Brain microvascular endothelial cell (primary cell): ENCODE results near the gene LAMA5.

Experiments used
- DNase-seq: peaks from one replicate; pipeline ENCODE4 v3.0.0-alpha.2; 2020
- H3K27ac ChIP-seq: fragments of 250-450 bp; sonication (Bioruptor Pico); 2 replicates; pipeline ENCODE4 v1.5.1; 2020; ENCODE audit warnings: mild to moderate bottlenecking, moderate library complexity
- H3K27me3 ChIP-seq: fragments of 250-450 bp; sonication (Bioruptor Pico); replicated peaks from 2 replicates; pipeline ENCODE4 v1.5.1; 2020; ENCODE audit warnings: mild to moderate bottlenecking
- H3K36me3 ChIP-seq: fragments of 250-450 bp; sonication (Bioruptor Pico); replicated peaks from 2 replicates; pipeline ENCODE4 v1.5.1; 2020; ENCODE audit warnings: mild to moderate bottlenecking
- H3K4me3 ChIP-seq: 2 replicates; pipeline ENCODE4 v1.5.1; 2011; ENCODE audit warnings: low read depth, mild to moderate bottlenecking, control low read depth, low read length, moderate library complexity
- in situ Hi-C: cut with HindIII; loops from 2 replicates; pipeline ENCODE4 v1.10.0; 2017; ENCODE audit warnings: low sequenced_read_pairs, low pct_ligation_motif_present
- TF ChIP-seq, protein P1 (sequence below): IDR thresholded peaks from 2 replicates; pipeline ENCODE4 v1.5.1; 2011; ENCODE audit warnings: low read depth, mild to moderate bottlenecking, moderate library complexity, low read length, control low read depth, inconsistent platforms; ENCODE audit errors: missing control alignments

LAMA5 gene

GRCh38 chr20:62368976-62369814, 2.1 kb upstream of the LAMA5 start:
- TF ChIP-seq, protein P1, sequence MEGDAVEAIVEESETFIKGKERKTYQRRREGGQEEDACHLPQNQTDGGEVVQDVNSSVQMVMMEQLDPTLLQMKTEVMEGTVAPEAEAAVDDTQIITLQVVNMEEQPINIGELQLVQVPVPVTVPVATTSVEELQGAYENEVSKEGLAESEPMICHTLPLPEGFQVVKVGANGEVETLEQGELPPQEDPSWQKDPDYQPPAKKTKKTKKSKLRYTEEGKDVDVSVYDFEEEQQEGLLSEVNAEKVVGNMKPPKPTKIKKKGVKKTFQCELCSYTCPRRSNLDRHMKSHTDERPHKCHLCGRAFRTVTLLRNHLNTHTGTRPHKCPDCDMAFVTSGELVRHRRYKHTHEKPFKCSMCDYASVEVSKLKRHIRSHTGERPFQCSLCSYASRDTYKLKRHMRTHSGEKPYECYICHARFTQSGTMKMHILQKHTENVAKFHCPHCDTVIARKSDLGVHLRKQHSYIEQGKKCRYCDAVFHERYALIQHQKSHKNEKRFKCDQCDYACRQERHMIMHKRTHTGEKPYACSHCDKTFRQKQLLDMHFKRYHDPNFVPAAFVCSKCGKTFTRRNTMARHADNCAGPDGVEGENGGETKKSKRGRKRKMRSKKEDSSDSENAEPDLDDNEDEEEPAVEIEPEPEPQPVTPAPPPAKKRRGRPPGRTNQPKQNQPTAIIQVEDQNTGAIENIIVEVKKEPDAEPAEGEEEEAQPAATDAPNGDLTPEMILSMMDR, result peak; percentile 53
- DNase-seq, result no peak
- no peaks in the 10 kb centered on the region for H3K36me3 ChIP-seq
- no peak overlapping the region for H3K27ac ChIP-seq
- in situ Hi-C loops, result no loop called here
- no peak overlapping the region for H3K4me3 ChIP-seq
- no peaks in the 10 kb centered on the region for H3K27me3 ChIP-seq

DNA sequence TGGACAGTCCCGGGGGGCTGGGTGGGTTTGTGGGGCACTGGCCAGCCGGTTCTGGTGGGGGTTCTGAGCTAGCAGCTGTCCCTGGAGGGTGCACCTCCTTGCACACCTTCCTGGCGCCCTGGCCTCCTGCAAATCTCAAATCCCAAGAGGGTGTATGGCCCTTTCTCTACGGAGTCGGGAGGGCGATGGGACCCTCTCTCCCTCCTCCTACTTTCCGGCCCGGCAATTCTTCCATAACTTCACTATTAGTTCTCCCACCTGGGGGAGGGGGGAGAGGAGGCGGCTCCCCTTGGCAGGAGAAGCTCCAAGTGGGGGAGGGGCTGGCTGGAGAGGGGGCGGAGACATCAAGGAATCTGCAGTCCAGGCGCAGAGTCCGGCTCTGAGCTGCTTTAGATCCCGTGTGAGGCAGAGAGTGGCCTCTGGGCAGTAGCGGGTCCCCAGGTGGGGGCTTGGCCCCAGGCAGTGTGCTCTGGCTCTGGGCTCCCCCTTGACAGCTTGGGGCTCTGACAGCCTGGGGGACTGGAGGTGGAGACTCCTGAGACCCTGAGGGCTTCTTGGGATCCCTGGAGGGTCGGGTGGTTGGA, 1.4 kb upstream of the LAMA5 start:
- in situ Hi-C loops, result no loop called here
- Histone ChIP-seq H3K36me3 (no peaks in the 10 kb centered on the region), H3K27ac (no peak overlapping the region), H3K4me3 (no peak overlapping the region), H3K27me3 (no peaks in the 10 kb centered on the region)
- DNase-seq, result no peak
- TF ChIP-seq, protein P1, result no peak

DNA sequence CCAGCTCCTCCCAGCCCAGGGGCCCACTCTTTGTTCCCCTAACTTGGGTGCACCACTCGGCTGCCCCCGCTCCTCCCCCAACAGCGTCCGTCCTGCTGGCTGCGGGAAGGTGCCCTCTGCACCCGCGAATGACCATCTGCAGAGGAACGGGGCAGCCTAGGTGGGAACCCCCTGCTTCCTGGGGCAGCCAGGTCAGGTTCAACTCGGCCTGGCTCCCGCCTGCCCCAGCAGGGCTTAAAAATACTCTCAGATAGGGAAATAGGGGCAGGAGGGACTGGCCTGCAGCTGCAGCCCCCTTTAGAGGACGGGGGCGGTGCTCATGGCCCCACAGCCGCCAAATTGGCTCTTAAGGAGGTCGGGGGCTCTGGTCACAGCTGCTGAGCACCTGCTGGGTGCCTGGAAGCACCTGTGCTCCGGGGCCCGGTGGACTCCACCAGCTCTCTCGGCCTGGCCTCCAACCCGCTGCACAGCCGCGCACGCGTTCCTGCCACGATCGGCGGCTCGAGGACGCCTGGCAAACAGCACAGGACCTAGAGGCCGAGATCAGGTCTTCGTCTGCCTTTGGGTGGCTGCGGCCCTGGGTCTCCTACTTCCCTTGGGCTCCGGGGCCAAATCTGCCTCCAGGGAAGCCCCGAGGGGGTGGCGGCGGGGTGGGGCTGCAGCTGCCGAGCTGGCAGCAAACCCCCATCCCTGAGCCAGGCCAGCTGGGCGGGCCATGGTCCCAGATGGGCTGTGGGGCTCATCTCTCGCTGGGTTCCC, 700 bp upstream of the LAMA5 start:
- Histone ChIP-seq H3K27me3 (no peaks in the 10 kb centered on the region), H3K4me3 (peak overlapping the region; percentile 5), H3K36me3 (no peaks in the 10 kb centered on the region), H3K27ac (no peak overlapping the region)
- in situ Hi-C loops, result no loop called here
- TF ChIP-seq, protein P1, result no peak
- DNase-seq, result no peak

- Histone ChIP-seq H3K36me3 (no peaks in the 10 kb centered on the region), H3K27ac (peak overlapping the region; percentile 12), H3K4me3 (peak overlapping the region; percentile 54), H3K27me3 (no peaks in the 10 kb centered on the region)
- no peak for DNase-seq
- in situ Hi-C loops, result no loop called here
- TF ChIP-seq, protein P1, result no peak
These were observed 559 bp downstream of the LAMA5 start for GRCh38 chr20:62366370-62367135.

GRCh38 chr20:62365814-62366369, 1.2 kb downstream of the LAMA5 start:
- H3K27me3 ChIP-seq, result no peaks in the 10 kb centered on the region
- no peak overlapping the region for H3K27ac ChIP-seq
- TF ChIP-seq, protein P1, result no peak
- DNase-seq, result no peak
- H3K4me3 ChIP-seq, result peak overlapping the region; percentile 54
- H3K36me3 ChIP-seq, result no peaks in the 10 kb centered on the region
- in situ Hi-C loops, result no loop called here
